ELR (cell line): ENCODE data around the gene GAP43.

ENCODE experiments used
- DNase-seq: peaks from one replicate; pipeline ENCODE4 v3.0.0-alpha.2; 2015; ENCODE audit warnings: low read depth

Gene GAP43

GRCh38 chr3:115766587-115767482 is 143.5 kb downstream of the GAP43 start:
- peak; percentile 71 for DNase-seq

DNA sequence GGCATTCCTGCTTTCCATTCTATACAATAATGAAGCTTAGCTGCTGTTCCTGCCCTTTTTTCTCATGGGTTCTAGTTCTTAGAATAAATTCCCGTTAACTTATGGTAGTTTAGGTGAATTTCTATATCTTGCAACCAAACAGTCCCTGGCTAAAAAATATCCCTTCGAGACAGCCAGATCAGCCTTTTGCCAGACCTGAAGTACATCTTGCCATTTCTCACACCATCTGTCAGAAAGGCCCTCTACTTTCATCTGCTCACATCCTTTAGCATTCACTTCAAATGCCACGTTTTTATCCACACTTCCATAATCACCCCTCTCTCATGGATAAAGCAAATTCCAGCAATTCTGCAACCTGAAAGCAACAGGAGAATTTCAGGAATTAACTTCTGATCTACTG is 145.4 kb downstream of the GAP43 start:
- no peak for DNase-seq
